Trophoblast cell (in vitro differentiated cells and primary cell): ENCODE results near the gene UBALD1.

Experiments used
- DNase-seq, 2 donors: peaks; one replicate each; pipeline ENCODE4 v3.0.0-alpha.2; 2016
- H2AFZ ChIP-seq: 2 replicates; pipeline ENCODE4 v1.6.1; 2013; ENCODE audit warnings: low read length, moderate library complexity, mild to moderate bottlenecking; ENCODE audit not compliant: insufficient read depth, poor library complexity
- H2AK5ac ChIP-seq: 2 replicates; pipeline ENCODE4 v1.6.1; 2013; ENCODE audit warnings: mild to moderate bottlenecking, low read length
- H2BK120ac ChIP-seq: 2 replicates; pipeline ENCODE4 v1.6.1; 2013; ENCODE audit warnings: low read length, mild to moderate bottlenecking, moderate library complexity; ENCODE audit not compliant: insufficient read depth, poor library complexity
- H2BK12ac ChIP-seq: 2 replicates; pipeline ENCODE4 v1.6.1; 2013; ENCODE audit warnings: mild to moderate bottlenecking, low read length, moderate library complexity
- H2BK5ac ChIP-seq: 2 replicates; pipeline ENCODE4 v1.6.1; 2013; ENCODE audit warnings: low read length, low read depth, moderate library complexity, mild to moderate bottlenecking; ENCODE audit not compliant: poor library complexity
- H3K14ac ChIP-seq: 2 replicates; pipeline ENCODE4 v1.6.1; 2013; ENCODE audit warnings: mild to moderate bottlenecking, low read length
- H3K18ac ChIP-seq: 2 replicates; pipeline ENCODE4 v1.6.1; 2013; ENCODE audit warnings: mild to moderate bottlenecking, low read length
- H3K23ac ChIP-seq: 2 replicates; pipeline ENCODE4 v1.6.1; 2013; ENCODE audit warnings: low read length
- H3K27ac ChIP-seq: 2 replicates; pipeline ENCODE4 v1.5.1; 2013; ENCODE audit warnings: low read depth, mild to moderate bottlenecking, inconsistent platforms, low read length, moderate library complexity
- H3K27me3 ChIP-seq: 2 replicates; pipeline ENCODE4 v1.6.1; 2013; ENCODE audit warnings: inconsistent platforms, mild to moderate bottlenecking, low read length, moderate library complexity; ENCODE audit not compliant: insufficient read depth
- H3K36me3 ChIP-seq, 2 experiments: 1 replicate in 1 of 2; 2 replicates in 1 of 2; pipeline ENCODE4 v1.6.1; 2013; ENCODE audit warnings: low read length in 2 of 2, mild to moderate bottlenecking in 2 of 2, moderate library complexity in 1 of 2; ENCODE audit not compliant: insufficient read depth in 2 of 2, control insufficient read depth in 1 of 2
- H3K4ac ChIP-seq: 2 replicates; pipeline ENCODE4 v1.6.1; 2013; ENCODE audit warnings: low read depth, mild to moderate bottlenecking, low read length, moderate library complexity
- H3K4me1 ChIP-seq, 2 experiments: 1 replicate in 1 of 2; 2 replicates in 1 of 2; pipeline ENCODE4 v1.6.1; 2013; ENCODE audit warnings: low read length in 2 of 2, mild to moderate bottlenecking in 2 of 2, moderate library complexity in 1 of 2; ENCODE audit not compliant: insufficient read depth in 2 of 2, control insufficient read depth in 1 of 2
- H3K4me2 ChIP-seq: 2 replicates; pipeline ENCODE4 v1.6.1; 2013; ENCODE audit warnings: inconsistent platforms, mild to moderate bottlenecking, low read length, moderate library complexity
- H3K4me3 ChIP-seq: 2 replicates; pipeline ENCODE4 v1.5.1; 2013; ENCODE audit warnings: mild to moderate bottlenecking, low read depth, low read length, inconsistent platforms
- H3K79me1 ChIP-seq: one replicate; pipeline ENCODE4 v1.6.1; 2013; ENCODE audit warnings: low read length
- H3K79me2 ChIP-seq: 2 replicates; pipeline ENCODE4 v1.6.1; 2013; ENCODE audit warnings: low read length, mild to moderate bottlenecking; ENCODE audit not compliant: control insufficient read depth, insufficient read depth, poor library complexity
- H3K9ac ChIP-seq: 2 replicates; pipeline ENCODE4 v1.6.1; 2013; ENCODE audit warnings: mild to moderate bottlenecking, low read length
- H3K9me3 ChIP-seq: 2 replicates; pipeline ENCODE4 v1.6.1; 2013; ENCODE audit warnings: low read depth, mild to moderate bottlenecking, control low read depth, inconsistent platforms, low read length; ENCODE audit not compliant: insufficient read depth
- H4K12ac ChIP-seq: 2 replicates; pipeline ENCODE4 v1.6.1; 2013; ENCODE audit warnings: low read depth, mild to moderate bottlenecking, low read length, moderate library complexity
- H4K8ac ChIP-seq: 2 replicates; pipeline ENCODE4 v1.6.1; 2013; ENCODE audit warnings: low read depth, mild to moderate bottlenecking, low read length, moderate library complexity
- H4K91ac ChIP-seq: one replicate; pipeline ENCODE4 v1.6.1; 2013; ENCODE audit warnings: low read depth, mild to moderate bottlenecking, low read length, moderate library complexity
- WGBS: extraction: QIAGEN DNeasy Blood & Tissue Kit; methylation state at CpG from one replicate; pipeline ENCODE4 v1.1.7; 2013; ENCODE audit warnings: missing lambda C conversion rate; ENCODE audit not compliant: insufficient read length, insufficient coverage; ENCODE audit errors: extremely low coverage; 5-methylcytosine and 5-hydroxymethylcytosine counted together

UBALD1 gene

DNA sequence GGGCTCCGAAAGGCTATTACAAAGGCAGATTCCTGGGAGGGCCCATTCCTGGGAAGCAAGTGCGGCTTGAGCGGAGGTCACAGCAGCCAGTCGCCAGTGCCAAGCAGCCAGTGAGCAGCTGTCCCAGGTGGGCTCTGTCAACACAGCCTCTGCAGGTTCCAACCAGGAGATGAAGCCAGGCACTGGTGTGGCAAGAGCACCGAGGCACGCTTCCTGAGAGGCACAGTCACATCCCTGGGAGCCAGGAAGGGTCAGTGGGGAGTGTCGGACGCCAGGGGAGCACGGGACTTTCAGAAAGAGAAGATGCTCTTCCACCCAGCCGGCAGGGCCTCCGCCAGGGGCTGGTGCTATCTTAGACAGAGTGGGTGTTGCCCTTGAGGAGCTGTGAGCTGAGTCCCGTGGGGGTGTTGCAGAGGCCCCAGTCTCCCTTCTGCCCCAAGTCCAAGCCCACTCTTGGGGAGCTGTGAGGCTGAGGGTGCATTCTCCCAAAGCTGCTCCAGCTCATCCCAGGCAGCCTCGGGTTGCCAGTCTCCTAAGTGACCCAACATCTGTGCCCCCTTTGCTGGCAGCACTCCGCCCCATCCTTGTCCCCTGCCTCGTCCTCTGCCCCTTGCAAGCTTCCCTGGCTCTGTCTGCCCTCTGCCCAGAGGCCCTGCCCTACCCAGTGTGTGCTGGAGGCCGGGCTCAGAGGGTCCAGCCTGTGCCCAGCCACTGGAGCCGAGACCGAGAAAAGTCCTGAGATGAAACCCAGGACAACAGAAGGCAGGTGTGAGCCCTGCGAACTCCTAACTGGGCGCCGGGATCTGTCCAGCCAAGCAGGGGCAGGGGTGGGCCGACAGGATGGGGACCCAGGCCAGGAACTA, 6.6 kb downstream of the UBALD1 start:
- H3K4me1 ChIP-seq: peaks cover 7 to 11% of the 10 kb centered on the region in 2 experiments
- H3K14ac ChIP-seq: no peak overlapping the region
- no CpG with 5 or more reads among the region's 22 CpGs for WGBS
- no peak overlapping the region for H4K12ac ChIP-seq
- H2BK5ac ChIP-seq: no peak overlapping the region
- no peak overlapping the region for H3K23ac ChIP-seq
- no peak overlapping the region for H4K8ac ChIP-seq
- H3K79me2 ChIP-seq: peaks cover 16% of the 10 kb centered on the region
- no peak overlapping the region for H3K27ac ChIP-seq
- no peak overlapping the region for H3K4me3 ChIP-seq
- no peaks in the 10 kb centered on the region for H3K9me3 ChIP-seq
- DNase-seq: no peak
- no peak overlapping the region for H2AK5ac ChIP-seq
- peaks cover 33 to 34% of the 10 kb centered on the region in 2 experiments for H3K36me3 ChIP-seq
- no peak overlapping the region for H3K18ac ChIP-seq
- no peak overlapping the region for H2BK120ac ChIP-seq
- no peak overlapping the region for H3K4me2 ChIP-seq
- H2AFZ ChIP-seq: no peak overlapping the region
- H3K9ac ChIP-seq: no peak overlapping the region
- peaks cover 3% of the 10 kb centered on the region for H3K79me1 ChIP-seq
- no peak overlapping the region for H4K91ac ChIP-seq
- no peak overlapping the region for H2BK12ac ChIP-seq
- no peak overlapping the region for H3K4ac ChIP-seq
- H3K27me3 ChIP-seq: no peaks in the 10 kb centered on the region

DNA sequence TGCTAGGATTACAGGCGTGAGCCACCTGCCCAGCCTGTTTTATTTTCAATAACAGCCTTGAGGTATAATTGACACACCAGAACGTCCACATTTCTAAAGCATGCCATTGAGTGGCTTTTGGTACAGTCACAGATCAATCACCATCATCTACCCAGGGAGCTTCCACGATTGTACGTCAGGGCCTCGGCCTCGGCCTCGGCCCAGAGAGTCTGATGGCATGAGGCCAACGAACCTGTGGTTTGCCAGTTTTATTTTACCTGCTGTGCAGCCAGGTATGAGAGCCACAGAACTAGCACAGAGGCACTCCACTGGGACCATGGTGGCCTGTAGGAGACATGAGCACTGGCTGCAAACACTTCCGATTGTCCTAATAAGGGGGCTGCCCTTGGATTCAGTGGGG, 8.3 kb downstream of the UBALD1 start:
- Histone ChIP-seq H2BK5ac (no peak overlapping the region), H3K79me1 (no peaks in the 10 kb centered on the region), H4K8ac (no peak overlapping the region), H3K4me1 (no peaks in the 10 kb centered on the region), H2AK5ac (no peak overlapping the region), H4K12ac (no peak overlapping the region), H3K9me3 (no peaks in the 10 kb centered on the region), H3K79me2 (peaks cover 6% of the 10 kb centered on the region), H3K14ac (no peak overlapping the region), H2BK120ac (no peak overlapping the region), H3K27me3 (no peaks in the 10 kb centered on the region), H3K4ac (no peak overlapping the region), H3K9ac (no peak overlapping the region), H3K23ac (no peak overlapping the region), H3K18ac (no peak overlapping the region), H2BK12ac (no peak overlapping the region), H2AFZ (no peak overlapping the region), H3K27ac (no peak overlapping the region), H3K4me2 (no peak overlapping the region), H4K91ac (no peak overlapping the region), H3K36me3 (peaks cover 33 to 34% of the 10 kb centered on the region in 2 experiments), H3K4me3 (no peak overlapping the region)
- WGBS: no CpG with 5 or more reads among the region's 9 CpGs
- no peak for DNase-seq

DNA sequence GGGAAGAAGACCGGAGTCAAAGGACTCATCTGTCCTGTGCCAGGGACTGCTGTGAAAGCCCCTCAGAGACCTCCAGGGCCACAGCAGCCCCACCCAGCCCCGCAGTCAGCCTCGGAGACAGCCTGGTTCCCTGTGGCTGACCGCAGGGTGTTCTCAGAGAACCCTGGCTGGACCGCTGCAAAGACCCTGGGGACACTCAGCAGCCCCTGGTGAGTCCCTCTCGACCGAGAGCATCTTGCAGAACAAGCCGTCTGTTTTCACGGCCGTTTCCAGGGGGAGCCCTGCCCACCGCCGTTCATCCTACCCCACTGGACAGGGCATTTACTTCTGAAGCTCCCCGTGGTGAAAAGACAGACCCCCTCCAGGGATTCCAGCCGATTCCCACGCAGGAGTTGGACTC, 10.3 kb downstream of the UBALD1 start:
- Histone ChIP-seq H2BK5ac (no peak overlapping the region), H3K4ac (no peak overlapping the region), H3K9ac (no peak overlapping the region), H3K9me3 (no peaks in the 10 kb centered on the region), H2AK5ac (no peak overlapping the region), H2BK120ac (no peak overlapping the region), H4K12ac (no peak overlapping the region), H3K23ac (no peak overlapping the region), H3K36me3 (peaks cover 22 to 25% of the 10 kb centered on the region in 2 experiments), H2BK12ac (no peak overlapping the region), H3K14ac (no peak overlapping the region), H3K4me3 (no peak overlapping the region), H3K79me2 (no peaks in the 10 kb centered on the region), H3K4me1 (no peaks in the 10 kb centered on the region), H4K91ac (no peak overlapping the region), H3K18ac (no peak overlapping the region), H2AFZ (no peak overlapping the region), H3K79me1 (no peaks in the 10 kb centered on the region), H4K8ac (no peak overlapping the region), H3K27ac (no peak overlapping the region), H3K27me3 (no peaks in the 10 kb centered on the region), H3K4me2 (no peak overlapping the region)
- no CpG with 5 or more reads among the region's 15 CpGs for WGBS
- DNase-seq: no peak

DNA sequence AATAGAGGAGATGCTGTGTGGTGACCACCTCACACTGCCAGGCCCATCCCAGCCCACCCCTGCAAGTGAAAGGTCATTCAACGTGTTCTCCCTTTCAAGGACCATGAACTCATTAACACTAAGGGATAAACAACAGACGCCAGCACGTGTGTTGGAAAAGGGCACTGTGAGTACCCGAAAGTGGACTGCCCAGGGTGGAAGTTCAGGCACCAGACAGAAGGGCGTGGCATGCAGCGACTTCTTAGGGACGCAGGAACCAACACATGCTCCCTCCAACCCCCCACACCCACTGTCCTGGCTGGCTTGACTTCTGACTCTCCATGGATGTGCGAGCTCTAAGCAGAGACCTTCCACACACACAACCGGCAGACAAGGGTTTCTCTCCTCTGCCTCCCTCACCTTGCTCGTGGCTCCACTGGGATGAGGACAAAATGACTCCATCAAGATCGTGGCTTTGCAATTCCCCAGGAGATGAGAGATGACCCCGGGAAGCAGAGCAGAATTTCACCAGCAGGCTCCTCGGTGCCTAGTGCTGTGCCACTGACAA, 11.0 kb downstream of the UBALD1 start:
- no peak overlapping the region for H3K9ac ChIP-seq
- H3K79me2 ChIP-seq: no peaks in the 10 kb centered on the region
- no peak overlapping the region for H3K4me2 ChIP-seq
- H3K79me1 ChIP-seq: no peaks in the 10 kb centered on the region
- H2BK120ac ChIP-seq: no peak overlapping the region
- no peak overlapping the region for H2AK5ac ChIP-seq
- H3K36me3 ChIP-seq: peaks cover 15 to 18% of the 10 kb centered on the region in 2 experiments
- no peak overlapping the region for H2BK5ac ChIP-seq
- no peaks in the 10 kb centered on the region for H3K27me3 ChIP-seq
- no peak overlapping the region for H3K4me3 ChIP-seq
- H2BK12ac ChIP-seq: no peak overlapping the region
- H3K9me3 ChIP-seq: no peaks in the 10 kb centered on the region
- H4K12ac ChIP-seq: no peak overlapping the region
- no peak overlapping the region for H3K14ac ChIP-seq
- H3K23ac ChIP-seq: no peak overlapping the region
- no peak overlapping the region for H3K27ac ChIP-seq
- no peak for DNase-seq
- H3K4me1 ChIP-seq: no peaks in the 10 kb centered on the region
- H4K8ac ChIP-seq: no peak overlapping the region
- no CpG with 5 or more reads among the region's 13 CpGs for WGBS
- no peak overlapping the region for H3K4ac ChIP-seq
- H3K18ac ChIP-seq: no peak overlapping the region
- H4K91ac ChIP-seq: no peak overlapping the region
- no peak overlapping the region for H2AFZ ChIP-seq
